Nephron (organoid): ENCODE data around the gene OSBPL10.
A peak's percentile ranks its signal among the peaks of the same experiment; 100 is the strongest.
"Not testable (repeated sequence)": the region's sequence is repeated elsewhere in the genome, so short reads cannot be mapped to it uniquely, and the experiment has no call there.

Experiments used
- H3K27ac Mint-ChIP-seq, 3 experiments: 2 replicates each; pipeline ENCODE4 v1.8.0; 2020; ENCODE audit warnings: mixed read lengths in 3 of 3, mild to moderate bottlenecking in 2 of 3, moderate library complexity in 1 of 3
- H3K27me3 Mint-ChIP-seq: 2 replicates; pipeline ENCODE4 v1.8.0; 2021; ENCODE audit warnings: low read depth, mild to moderate bottlenecking, moderate library complexity, mixed read lengths
- H3K36me3 Mint-ChIP-seq: 2 replicates; pipeline ENCODE4 v1.8.0; 2020; ENCODE audit warnings: low read depth, mixed read lengths
- H3K4me1 Mint-ChIP-seq: 2 replicates; pipeline ENCODE4 v1.8.0; 2020; ENCODE audit warnings: mixed read lengths
- H3K4me3 Mint-ChIP-seq, 3 experiments: 2 replicates each; pipeline ENCODE4 v1.8.0; 2020; ENCODE audit warnings: mild to moderate bottlenecking in 3 of 3, mixed read lengths in 3 of 3, moderate library complexity in 2 of 3
- H3K9me3 Mint-ChIP-seq: 2 replicates; pipeline ENCODE4 v1.8.0; 2020; ENCODE audit warnings: mixed read lengths
- CTCF ChIP-seq, 3 experiments: fragments of 200-600 bp; sonication (generic); IDR thresholded peaks; one replicate each; pipeline ENCODE4 v1.5.0; 2021; ENCODE audit warnings: antibody characterized with exemption in 3 of 3; ENCODE audit not compliant: unreplicated experiment in 3 of 3

Gene OSBPL10

GRCh38 chr3:31993843-31994242 is 12.8 kb upstream of the OSBPL10 start:
- Mint-ChIP-seq H3K4me1 (no peaks in the 10 kb centered on the region), H3K27ac (no peak overlapping the region), H3K36me3 (peaks cover 4% of the 10 kb centered on the region), H3K4me3 (no peak overlapping the region), H3K27me3 (no peaks in the 10 kb centered on the region), H3K9me3 (peaks cover 14% of the 10 kb centered on the region)
- TF ChIP-seq CTCF (IDR thresholded peaks at IDR 0.05; ENCODE audit: unreplicated experiment in 3 of 3), result no peak

- H3K4me1 Mint-ChIP-seq, H3K4me3 Mint-ChIP-seq, H3K27ac Mint-ChIP-seq, H3K36me3 Mint-ChIP-seq, H3K27me3 Mint-ChIP-seq: not testable (repeated sequence)
- H3K9me3 Mint-ChIP-seq, result peaks cover 14% of the 10 kb centered on the region
Observed at GRCh38 chr3:31992995-31993394, 11.9 kb upstream of the OSBPL10 start.

DNA sequence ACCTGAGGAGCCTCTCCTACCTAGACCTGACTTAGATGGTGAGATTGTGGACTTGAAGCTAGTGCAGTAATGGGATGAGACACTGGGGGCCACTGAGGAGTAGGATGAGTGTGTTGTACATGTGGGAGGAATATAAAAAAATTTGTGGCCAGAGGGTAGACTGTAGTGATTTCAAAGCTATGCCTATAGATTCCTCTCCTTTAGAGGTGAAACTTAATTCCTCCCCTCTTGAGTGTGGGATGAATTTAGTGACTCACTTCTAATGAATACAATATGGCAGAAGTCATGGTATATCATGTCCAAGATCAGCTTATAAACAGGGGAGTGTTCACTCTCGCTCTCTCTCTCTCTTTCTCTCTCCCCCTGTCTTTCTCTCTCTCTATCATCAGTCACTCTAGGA is 7.2 kb upstream of the OSBPL10 start:
- Mint-ChIP-seq H3K27me3 (no peaks in the 10 kb centered on the region), H3K27ac (no peak overlapping the region), H3K4me3 (no peak overlapping the region), H3K36me3 (peaks cover 9% of the 10 kb centered on the region), H3K9me3 (peaks cover 5% of the 10 kb centered on the region), H3K4me1 (no peaks in the 10 kb centered on the region)
- no peak for TF ChIP-seq CTCF (IDR thresholded peaks at IDR 0.05; ENCODE audit: unreplicated experiment in 3 of 3)

DNA sequence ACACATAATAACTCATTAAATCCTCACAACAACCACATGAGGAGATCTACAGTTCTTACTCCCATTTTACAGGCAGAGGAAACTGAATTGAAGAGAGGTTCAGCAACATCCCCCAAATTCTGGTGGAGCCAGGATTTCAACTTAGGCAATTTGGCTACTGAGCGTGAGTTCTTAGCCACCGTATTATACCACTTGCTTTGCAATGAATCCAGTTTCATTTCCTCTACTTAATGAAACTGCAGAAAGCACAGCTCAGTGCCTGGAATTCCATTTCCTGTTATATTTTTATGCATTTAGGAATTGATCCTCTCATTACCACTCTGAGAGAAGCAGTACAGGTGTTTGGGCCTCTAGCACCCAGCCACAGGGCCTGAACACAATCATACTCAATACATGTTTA is 4.8 kb upstream of the OSBPL10 start:
- no peak for TF ChIP-seq CTCF (IDR thresholded peaks at IDR 0.05; ENCODE audit: unreplicated experiment in 3 of 3)
- no peak overlapping the region for H3K27ac Mint-ChIP-seq
- no peaks in the 10 kb centered on the region for H3K27me3 Mint-ChIP-seq
- peaks cover 5% of the 10 kb centered on the region for H3K36me3 Mint-ChIP-seq
- H3K4me1 Mint-ChIP-seq, result no peaks in the 10 kb centered on the region
- H3K9me3 Mint-ChIP-seq, result peaks cover under 1% of the 10 kb centered on the region
- no peak overlapping the region for H3K4me3 Mint-ChIP-seq

- H3K9me3 Mint-ChIP-seq, result no peaks in the 10 kb centered on the region
- H3K27ac Mint-ChIP-seq, result no peak overlapping the region
- H3K4me3 Mint-ChIP-seq, result no peak overlapping the region
- no peak for TF ChIP-seq CTCF (IDR thresholded peaks at IDR 0.05; ENCODE audit: unreplicated experiment in 3 of 3)
- peaks cover 4% of the 10 kb centered on the region for H3K27me3 Mint-ChIP-seq
- H3K36me3 Mint-ChIP-seq, result peaks cover 5% of the 10 kb centered on the region
- peaks cover 5% of the 10 kb centered on the region for H3K4me1 Mint-ChIP-seq
Observed at GRCh38 chr3:31984321-31984720, 3.3 kb upstream of the OSBPL10 start.

DNA sequence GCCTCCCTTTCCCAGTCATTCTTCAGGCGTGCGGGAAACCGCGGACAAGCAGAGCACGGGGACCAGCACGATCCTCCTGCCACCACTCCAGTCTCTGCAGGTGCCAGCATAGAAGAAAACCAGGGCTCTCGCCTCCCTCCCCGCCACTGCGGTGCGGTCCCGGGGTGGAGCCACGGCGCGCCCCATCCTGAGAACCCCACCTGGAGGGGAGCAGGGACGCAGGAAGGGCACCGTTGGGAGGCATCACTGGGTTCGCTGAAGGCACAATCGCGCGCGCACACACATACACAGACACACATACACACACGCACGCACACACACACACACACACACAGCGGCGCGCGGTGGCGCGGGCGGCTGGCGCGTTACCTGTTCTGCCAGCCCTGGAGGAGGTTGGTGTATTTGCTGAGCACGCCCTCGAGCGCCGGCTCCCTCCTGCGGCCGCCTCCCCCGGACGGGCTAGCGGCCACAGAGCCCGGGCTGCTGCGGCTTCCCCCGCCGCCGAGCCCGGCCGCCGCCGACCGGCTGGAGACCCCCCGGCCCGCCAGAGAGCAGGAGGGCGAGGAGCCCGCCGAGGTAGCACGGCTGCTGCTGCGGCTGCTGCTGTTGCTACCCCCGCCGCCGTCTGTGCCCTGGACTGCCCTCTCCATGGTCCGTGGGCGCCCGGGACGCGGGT is 394 bp downstream of the OSBPL10 start:
- H3K27me3 Mint-ChIP-seq, result peaks cover 25% of the 10 kb centered on the region
- no peaks in the 10 kb centered on the region for H3K9me3 Mint-ChIP-seq
- H3K27ac Mint-ChIP-seq, result peak overlapping the region; percentile 55 to 66 (median 58)
- H3K4me3 Mint-ChIP-seq, result peak overlapping the region; percentile 84 to 90 (median 86)
- peaks cover 15% of the 10 kb centered on the region for H3K4me1 Mint-ChIP-seq
- peaks cover 3% of the 10 kb centered on the region for H3K36me3 Mint-ChIP-seq
- TF ChIP-seq CTCF (IDR thresholded peaks at IDR 0.05; ENCODE audit: unreplicated experiment in 3 of 3), result no peak
